HEK293 (cell line): ENCODE data around the gene RASGRF2.

Experiments
- CTCF ChIA-PET: fragments of 350-600 bp; formaldehyde crosslinking; extraction: SDS; loops from one replicate; lab custom pipeline; 2021; ENCODE audit warnings: antibody characterized with exemption; lab: Yijun Ruan, JAX
- POLR2A ChIA-PET: fragments of 300-600 bp; formaldehyde crosslinking; extraction: SDS; loops from one replicate; lab custom pipeline; 2020; ENCODE audit warnings: antibody characterized with exemption, inconsistent platforms; lab: Yijun Ruan, JAX
- H3K27ac ChIP-seq: fragments of 200-500 bp; sonication (Bioruptor generic); 2 replicates; pipeline ENCODE4 v1.5.1; 2014; ENCODE audit warnings: low read depth, low read length, control low read depth, inconsistent platforms; ENCODE audit errors: extremely low read depth
- H3K36me3 ChIP-seq, 2 experiments: fragments of 200-500 bp in 1 of 2; sonication (Bioruptor generic) in 1 of 2; 1 replicate in 1 of 2; 2 replicates in 1 of 2; pipeline ENCODE4 v1.5.1; 2014 to 2017; ENCODE audit warnings: inconsistent platforms in 2 of 2, low read length in 2 of 2; ENCODE audit not compliant: control insufficient read depth in 2 of 2, insufficient read depth in 1 of 2
- H3K4me1 ChIP-seq: fragments of 200-500 bp; sonication (Bioruptor generic); 2 replicates; pipeline ENCODE4 v1.5.1; 2014; ENCODE audit warnings: mild to moderate bottlenecking, low read length, inconsistent platforms; ENCODE audit not compliant: control insufficient read depth, insufficient read depth
- H3K4me3 ChIP-seq: 2 replicates; pipeline ENCODE4 v1.5.1; 2011; ENCODE audit warnings: low read depth, mild to moderate bottlenecking, control low read depth, low read length, moderate library complexity
- H3K9me3 ChIP-seq: fragments of 200-500 bp; sonication (Bioruptor generic); 2 replicates; pipeline ENCODE4 v1.5.1; 2014; ENCODE audit warnings: low read depth, low read length, inconsistent platforms; ENCODE audit not compliant: control insufficient read depth, insufficient read depth
- AEBP2 ChIP-seq: fragments of 450-650 bp; formaldehyde crosslinking; IDR thresholded peaks from 2 replicates; pipeline ENCODE4 v1.5.1; 2016; ENCODE audit warnings: missing biosample characterization, missing genetic modification characterization, borderline replicate concordance
- ATF2 ChIP-seq: fragments of 450-650 bp; formaldehyde crosslinking; IDR thresholded peaks from 2 replicates; pipeline ENCODE4 v1.5.1; 2016; ENCODE audit warnings: missing biosample characterization, missing genetic modification characterization, low read depth
- MYNN ChIP-seq: fragments of 450-650 bp; formaldehyde crosslinking; IDR thresholded peaks from 2 replicates; pipeline ENCODE4 v1.5.1; 2016; ENCODE audit warnings: missing biosample characterization, missing genetic modification characterization, borderline replicate concordance
- SETDB1 ChIP-seq: IDR thresholded peaks from one replicate; pipeline ENCODE4 v1.6.1; 2017; ENCODE audit warnings: mild to moderate bottlenecking, low read length, moderate library complexity, mixed read lengths; ENCODE audit not compliant: insufficient read length
- TRIM28 ChIP-seq: IDR thresholded peaks from 2 replicates; pipeline ENCODE4 v1.6.1; 2011; ENCODE audit warnings: low read length, control low read depth, borderline replicate concordance
- WT1 ChIP-seq: fragments of 450-650 bp; formaldehyde crosslinking; IDR thresholded peaks from 2 replicates; pipeline ENCODE4 v1.5.1; 2016; ENCODE audit warnings: missing biosample characterization, missing genetic modification characterization
- ZBTB6 ChIP-seq: fragments of 450-650 bp; formaldehyde crosslinking; IDR thresholded peaks from 2 replicates; pipeline ENCODE4 v1.5.1; 2017; ENCODE audit warnings: missing biosample characterization, missing genetic modification characterization
- ZNF132 ChIP-seq: fragments of 450-650 bp; formaldehyde crosslinking; IDR thresholded peaks from 2 replicates; pipeline ENCODE4 v1.5.1; 2017; ENCODE audit warnings: missing biosample characterization, missing genetic modification characterization, borderline replicate concordance
- ZNF169 ChIP-seq: fragments of 450-650 bp; formaldehyde crosslinking; IDR thresholded peaks from 2 replicates; pipeline ENCODE4 v1.5.1; 2016; ENCODE audit warnings: missing biosample characterization, missing genetic modification characterization
- ZNF292 ChIP-seq: fragments of 450-650 bp; formaldehyde crosslinking; IDR thresholded peaks from 2 replicates; pipeline ENCODE4 v1.5.1; 2016; ENCODE audit warnings: low read depth, missing biosample characterization, missing genetic modification characterization, borderline replicate concordance
- ZNF341 ChIP-seq: fragments of 450-650 bp; formaldehyde crosslinking; IDR thresholded peaks from 2 replicates; pipeline ENCODE4; 2016; ENCODE audit warnings: low read depth, missing biosample characterization, missing genetic modification characterization
- ZNF423 ChIP-seq: fragments of 450-650 bp; formaldehyde crosslinking; IDR thresholded peaks from 2 replicates; pipeline ENCODE4 v1.5.1; 2016; ENCODE audit warnings: missing biosample characterization, missing genetic modification characterization
- ZNF449 ChIP-seq: fragments of 450-650 bp; formaldehyde crosslinking; IDR thresholded peaks from 2 replicates; pipeline ENCODE4 v1.5.1; 2017; ENCODE audit warnings: missing biosample characterization, mild to moderate bottlenecking, missing genetic modification characterization, moderate library complexity
- ZNF48 ChIP-seq: fragments of 450-650 bp; formaldehyde crosslinking; IDR thresholded peaks from 2 replicates; pipeline ENCODE4 v1.5.1; 2016; ENCODE audit warnings: missing biosample characterization, missing genetic modification characterization
- ZNF510 ChIP-seq: fragments of 450-650 bp; formaldehyde crosslinking; IDR thresholded peaks from 2 replicates; pipeline ENCODE4 v1.5.1; 2018; ENCODE audit warnings: mild to moderate bottlenecking, missing genetic modification characterization, missing biosample characterization; ENCODE audit not compliant: insufficient replicate concordance
- ZNF548 ChIP-seq: fragments of 450-650 bp; formaldehyde crosslinking; IDR thresholded peaks from 2 replicates; pipeline ENCODE4 v1.5.1; 2016; ENCODE audit warnings: missing biosample characterization, missing genetic modification characterization
- ZNF560 ChIP-seq: fragments of 450-650 bp; formaldehyde crosslinking; IDR thresholded peaks from 2 replicates; pipeline ENCODE4 v1.5.1; 2017; ENCODE audit warnings: missing biosample characterization, missing genetic modification characterization, borderline replicate concordance
- ZNF707 ChIP-seq: fragments of 450-650 bp; formaldehyde crosslinking; IDR thresholded peaks from 2 replicates; pipeline ENCODE4 v1.5.1; 2016; ENCODE audit warnings: missing biosample characterization, missing genetic modification characterization
- ZNF776 ChIP-seq: fragments of 450-650 bp; formaldehyde crosslinking; IDR thresholded peaks from 2 replicates; pipeline ENCODE4 v1.5.0; 2017; ENCODE audit warnings: missing biosample characterization, missing genetic modification characterization, borderline replicate concordance
- ZNF837 ChIP-seq: fragments of 450-650 bp; formaldehyde crosslinking; IDR thresholded peaks from 2 replicates; pipeline ENCODE4 v1.5.1; 2016; ENCODE audit warnings: missing biosample characterization, missing genetic modification characterization

The RASGRF2 gene

GRCh38 chr5:81234801-81235200, 274.6 kb downstream of the RASGRF2 start:
- ChIA-PET POLR2A (no interaction called here), CTCF (interaction anchor here (0.7 kb wide), 1 partner anchor 1990 kb away, joined by 3 read pairs; no protein-coding TSS in a partner anchor)
- peaks cover 0 to 4% of the 10 kb centered on the region in 2 experiments; a peak in 1 of 3 replicates for H3K36me3 ChIP-seq
- H3K27ac ChIP-seq: no peak overlapping the region
- H3K4me1 ChIP-seq: no peaks in the 10 kb centered on the region
- H3K4me3 ChIP-seq: no peak overlapping the region
- no peak for TF ChIP-seq ZNF449 (tag by site-specific recombination)
- TF ChIP-seq ZNF169 (tag by site-specific recombination): no peak
- no peak for TF ChIP-seq ZNF776 (tag by site-specific recombination)
- TF ChIP-seq ZNF292: no peak
- TF ChIP-seq ZNF707 (tag by site-specific recombination): no peak
- no peak for TF ChIP-seq MYNN
- TF ChIP-seq TRIM28: no peak
- no peak for TF ChIP-seq AEBP2 (tag by site-specific recombination)
- no peaks in the 10 kb centered on the region for H3K9me3 ChIP-seq

GRCh38 chr5:81235287-81236072, 275.3 kb downstream of the RASGRF2 start:
- H3K36me3 ChIP-seq: peaks cover 0 to 4% of the 10 kb centered on the region in 2 experiments; a peak in 1 of 3 replicates
- no peaks in the 10 kb centered on the region for H3K9me3 ChIP-seq
- no peaks in the 10 kb centered on the region for H3K4me1 ChIP-seq
- ChIA-PET POLR2A (no interaction called here), CTCF (no interaction called here)
- H3K4me3 ChIP-seq: no peak overlapping the region
- TF ChIP-seq ZNF423 (tag by site-specific recombination) (no peak), SETDB1 (no peak), ZNF341 (tag by site-specific recombination) (peak; percentile 66)
- no peak overlapping the region for H3K27ac ChIP-seq

- TF ChIP-seq ZNF560 (no peak), ZBTB6 (no peak), ZNF837 (tag by site-specific recombination) (no peak), ZNF132 (tag by site-specific recombination) (no peak), ZNF548 (tag by site-specific recombination) (no peak), ZNF423 (tag by site-specific recombination) (no peak), ZNF510 (tag by site-specific recombination) (no peak), ATF2 (tag by site-specific recombination) (no peak), WT1 (tag by site-specific recombination) (no peak), ZNF48 (tag by site-specific recombination) (no peak), ZNF169 (tag by site-specific recombination) (no peak)
- H3K36me3 ChIP-seq: peaks cover 0 to 4% of the 10 kb centered on the region in 2 experiments; a peak in 1 of 3 replicates
- ChIA-PET CTCF (interaction anchor here (1.1 to 1.7 kb wide), 2 partner anchors 10 to 61 kb away, joined by 3 to 6 read pairs; no protein-coding TSS in a partner anchor), POLR2A (no interaction called here)
- no peak overlapping the region for H3K4me3 ChIP-seq
- no peak overlapping the region for H3K27ac ChIP-seq
- no peaks in the 10 kb centered on the region for H3K4me1 ChIP-seq
- no peaks in the 10 kb centered on the region for H3K9me3 ChIP-seq
Measured at GRCh38 chr5:81238460-81238859, 278.3 kb downstream of the RASGRF2 start.
